Measurements from ENCODE around the gene PALLD. TPM values are rescaled to one million over a fixed set of nuclear protein-coding genes. Genes with fewer than 3 reads are reported as not detected.

PALLD gene
- total and polyA plus RNA-seq, 2 of the 13 experiments (the other 11 are each of a cell fraction or from before 2014, with no cell fraction given) = 0.50 to 1.5 TPM

- H3K4me1 ChIP-seq (ENCODE audit: insufficient read depth, low read length) = no peaks in the 10 kb centered on the region
- no peak overlapping the region for H3K9ac ChIP-seq (ENCODE audit: insufficient read depth, low read depth, low read length)
- CTCF ChIA-PET (ENCODE audit: low intra/inter-chr PET ratio, low total read pairs) = no interaction called here
- DNase-seq (ENCODE audit: low spot score) (no peak), FAIRE-seq (no peak), ATAC-seq (no peak)
- POLR2A ChIA-PET = no interaction called here
- H3K27ac ChIP-seq (ENCODE audit: extremely low read length, insufficient read depth, low read length) = no peak overlapping the region
- intact Hi-C loops (cut with micrococcal nuclease; ENCODE audit: unreplicated experiment) = no loop called here
- H3K4me2 ChIP-seq (ENCODE audit: low read depth, low read length) = no peak overlapping the region
- H3K9me3 ChIP-seq (ENCODE audit: low read length) = no peaks in the 10 kb centered on the region
- in situ Hi-C loops (cut with HindIII; ENCODE audit: extremely low pct_ligation_motif_present, low pct_unique_long_range_greater_than_20kb) = no loop called here
- H3K4me3 ChIP-seq (replicated peaks in 1 of 3; ENCODE audit: insufficient read depth in 1 of 3, low read depth in 2 of 3, low read length in 3 of 3) = no peak overlapping the region
- H3K79me2 ChIP-seq (ENCODE audit: insufficient read depth, low read length) = no peaks in the 10 kb centered on the region
- no peaks in the 10 kb centered on the region for H4K20me1 ChIP-seq (ENCODE audit: insufficient read depth, low read length)
- 18% methylated on average over 3 of the region's 3 CpGs for WGBS (ENCODE audit: low lambda C conversion rate)
- BruUV-seq (replicated peaks) = no TSS peak
- no peaks in the 10 kb centered on the region; a peak in 1 of 5 replicates for H3K27me3 ChIP-seq (ENCODE audit: control insufficient read depth in 1 of 2, insufficient read depth in 2 of 2, low read length in 2 of 2)
- no peaks in the 10 kb centered on the region for H3K36me3 ChIP-seq (replicated peaks in 1 of 2; ENCODE audit: control insufficient read depth in 1 of 2, insufficient read depth in 2 of 2, low read length in 2 of 2)
- H2AFZ ChIP-seq (ENCODE audit: low read length) = no peak overlapping the region
- no peak for TF ChIP-seq THAP7 (CRISPR knock-in tag; IDR thresholded peaks at IDR 0.05)
- no peak for TF ChIP-seq SKIL (CRISPR knock-in tag; IDR thresholded peaks at IDR 0.05; ENCODE audit: borderline replicate concordance)
- no peak for TF ChIP-seq POLR2A (IDR thresholded peaks at IDR 0.05; ENCODE audit: insufficient read depth in 1 of 2, low read depth in 2 of 2, low read length in 2 of 2)
- TF ChIP-seq ZNF143 (CRISPR knock-in tag; IDR thresholded peaks at IDR 0.05) = no peak
- TF ChIP-seq ZNF720 (CRISPR knock-in tag; IDR thresholded peaks at IDR 0.05) = no peak
- no peak for TF ChIP-seq ZBTB14 (CRISPR knock-in tag; IDR thresholded peaks at IDR 0.05)
- TF ChIP-seq SIN3B (IDR thresholded peaks at IDR 0.05; ENCODE audit: low read length) = no peak
- no peak for TF ChIP-seq ZNF792 (CRISPR knock-in tag; IDR thresholded peaks at IDR 0.05)
- no peak for TF ChIP-seq ZNF639 (CRISPR knock-in tag; conservative IDR thresholded peaks at IDR 0.05)
- no peak for TF ChIP-seq ZNF234 (CRISPR knock-in tag; conservative IDR thresholded peaks at IDR 0.05)
- TF ChIP-seq ZBTB39 (CRISPR knock-in tag; IDR thresholded peaks at IDR 0.05) = no peak
- TF ChIP-seq ATF7-NPFF (CRISPR knock-in tag; IDR thresholded peaks at IDR 0.05; ENCODE audit: low read depth) = no peak
- TF ChIP-seq ZBTB3 (CRISPR knock-in tag; IDR thresholded peaks at IDR 0.05; ENCODE audit: borderline replicate concordance, low read depth) = no peak
- TF ChIP-seq SKI (IDR thresholded peaks at IDR 0.05; ENCODE audit: partially characterized antibody) = no peak
- no peak for TF ChIP-seq ZNF326 (CRISPR knock-in tag; IDR thresholded peaks at IDR 0.05; ENCODE audit: borderline replicate concordance)
These were observed 40.7 kb downstream of the PALLD start for GRCh38 chr4:168537571-168537970.
